Measurements from ENCODE around the gene HSD11B1.

Gene HSD11B1

DNA sequence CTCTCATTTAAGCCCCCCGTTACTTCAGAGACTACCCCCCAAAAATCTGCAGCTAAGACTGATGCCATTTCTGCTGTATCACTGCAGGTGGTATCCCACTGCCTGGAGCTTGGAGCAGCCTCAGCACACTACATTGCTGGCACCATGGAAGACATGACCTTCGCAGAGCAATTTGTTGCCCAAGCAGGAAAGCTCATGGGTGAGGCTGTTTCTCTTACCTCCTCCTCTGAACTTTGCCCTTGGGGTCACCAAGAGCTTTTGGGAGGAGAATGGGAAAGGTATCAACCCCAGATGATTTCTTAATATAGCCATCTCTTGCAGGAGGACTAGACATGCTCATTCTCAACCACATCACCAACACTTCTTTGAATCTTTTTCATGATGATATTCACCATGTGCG, 2.0 kb downstream of the HSD11B1 start:
- Mint-ChIP-seq H3K27ac (peak overlapping the region; percentile 49), H3K27me3 (peaks cover 4% of the 10 kb centered on the region), H3K4me1 (ENCODE audit: low read depth) (peaks cover 67% of the 10 kb centered on the region), H3K9me3 (no peaks in the 10 kb centered on the region), H3K4me3 (no peak overlapping the region), H3K36me3 (ENCODE audit: low read depth) (peaks cover 8% of the 10 kb centered on the region)

DNA sequence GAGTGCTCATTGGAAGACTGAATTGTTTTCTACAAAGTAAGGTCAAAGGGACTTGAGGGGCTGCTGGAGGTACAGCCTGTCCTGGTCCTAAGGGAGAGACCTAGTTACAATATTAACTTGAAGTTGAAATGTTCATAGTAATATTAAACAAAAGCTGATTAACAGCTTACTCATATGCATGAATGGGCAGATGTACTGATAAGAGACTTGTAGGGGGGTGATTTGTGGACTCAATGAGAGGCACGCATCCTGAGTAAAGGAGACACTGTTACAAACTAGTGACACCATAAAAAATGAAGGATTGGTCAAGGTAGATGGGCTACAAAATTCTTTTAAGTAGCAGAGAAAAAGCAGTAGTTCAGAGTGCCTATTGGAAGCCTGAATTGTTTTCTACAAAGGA, 2.7 kb downstream of the HSD11B1 start:
- peaks cover 8% of the 10 kb centered on the region for H3K36me3 Mint-ChIP-seq (ENCODE audit: low read depth)
- H3K4me3 Mint-ChIP-seq: no peak overlapping the region
- H3K9me3 Mint-ChIP-seq: no peaks in the 10 kb centered on the region
- peak overlapping the region; percentile 49 for H3K27ac Mint-ChIP-seq
- H3K27me3 Mint-ChIP-seq: peaks cover 4% of the 10 kb centered on the region
- peaks cover 73% of the 10 kb centered on the region for H3K4me1 Mint-ChIP-seq (ENCODE audit: low read depth)

DNA sequence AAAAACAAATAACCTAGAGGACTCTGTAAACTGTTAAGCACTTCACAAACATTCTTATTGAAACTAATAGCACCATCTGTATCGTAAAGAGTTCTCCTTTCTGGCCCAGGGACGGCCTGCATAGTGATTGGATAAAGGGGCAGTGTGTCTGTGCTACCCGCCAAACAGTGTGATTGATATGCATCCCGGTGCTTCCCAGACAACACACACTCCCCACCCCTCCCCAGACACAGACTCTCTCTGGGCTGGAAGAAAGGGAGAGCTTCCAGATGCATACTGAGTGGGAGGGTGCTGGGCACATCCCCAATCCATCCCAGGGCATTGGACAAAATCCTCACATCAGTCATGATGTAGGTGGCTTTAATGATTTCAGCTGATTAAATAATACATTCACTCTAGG, 3.7 kb downstream of the HSD11B1 start:
- peaks cover 4% of the 10 kb centered on the region for H3K27me3 Mint-ChIP-seq
- no peak overlapping the region for H3K27ac Mint-ChIP-seq
- H3K4me3 Mint-ChIP-seq: no peak overlapping the region
- no peaks in the 10 kb centered on the region for H3K9me3 Mint-ChIP-seq
- peaks cover 72% of the 10 kb centered on the region for H3K4me1 Mint-ChIP-seq (ENCODE audit: low read depth)
- peaks cover 8% of the 10 kb centered on the region for H3K36me3 Mint-ChIP-seq (ENCODE audit: low read depth)

DNA sequence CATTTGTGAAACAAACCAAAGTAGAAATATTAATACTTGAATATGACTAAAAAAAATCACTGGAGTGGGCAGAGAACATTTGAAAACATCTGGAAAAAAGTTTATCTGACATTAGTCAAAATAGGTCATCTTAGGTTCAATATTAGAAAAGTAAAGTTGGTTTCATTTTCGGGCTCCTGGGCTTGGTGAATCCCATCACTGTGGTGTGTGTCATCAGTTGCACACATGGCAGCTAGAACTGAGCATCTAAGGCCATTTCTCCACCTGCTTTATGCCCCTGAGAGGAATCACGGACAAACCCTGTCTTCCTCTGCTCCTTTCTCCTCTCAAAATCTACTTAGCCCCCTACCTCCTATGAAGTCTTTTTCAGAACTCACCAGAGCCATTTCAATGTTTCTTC, 5.4 kb downstream of the HSD11B1 start:
- H3K36me3 Mint-ChIP-seq (ENCODE audit: low read depth): peaks cover 5% of the 10 kb centered on the region
- peak overlapping the region; percentile 74 for H3K27ac Mint-ChIP-seq
- peaks cover 4% of the 10 kb centered on the region for H3K27me3 Mint-ChIP-seq
- H3K4me3 Mint-ChIP-seq: peak overlapping the region; percentile 11
- no peaks in the 10 kb centered on the region for H3K9me3 Mint-ChIP-seq
- H3K4me1 Mint-ChIP-seq (ENCODE audit: low read depth): peaks cover 63% of the 10 kb centered on the region

DNA sequence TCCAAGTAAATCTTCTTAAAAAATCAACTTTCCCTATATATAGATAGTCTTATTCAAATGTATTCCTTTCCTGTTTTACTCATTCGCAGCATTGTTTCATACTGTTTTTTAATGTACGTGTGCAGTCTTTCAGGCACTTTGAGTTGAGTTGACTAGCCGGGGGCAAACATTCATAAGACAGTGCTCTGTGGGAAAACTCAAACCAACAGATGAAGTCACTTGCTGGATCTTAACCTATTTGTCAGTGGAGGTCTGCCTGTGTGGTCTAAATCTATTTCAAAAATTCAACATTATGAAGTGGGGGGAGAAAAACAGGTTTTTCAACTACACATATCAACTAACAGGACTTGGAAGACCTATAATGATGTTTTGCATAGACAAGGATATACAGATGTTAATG, 6.2 kb downstream of the HSD11B1 start:
- Mint-ChIP-seq H3K27me3 (peaks cover 4% of the 10 kb centered on the region), H3K27ac (peak overlapping the region; percentile 17), H3K4me1 (ENCODE audit: low read depth) (peaks cover 63% of the 10 kb centered on the region), H3K36me3 (ENCODE audit: low read depth) (peaks cover 4% of the 10 kb centered on the region), H3K9me3 (no peaks in the 10 kb centered on the region), H3K4me3 (no peak overlapping the region)

DNA sequence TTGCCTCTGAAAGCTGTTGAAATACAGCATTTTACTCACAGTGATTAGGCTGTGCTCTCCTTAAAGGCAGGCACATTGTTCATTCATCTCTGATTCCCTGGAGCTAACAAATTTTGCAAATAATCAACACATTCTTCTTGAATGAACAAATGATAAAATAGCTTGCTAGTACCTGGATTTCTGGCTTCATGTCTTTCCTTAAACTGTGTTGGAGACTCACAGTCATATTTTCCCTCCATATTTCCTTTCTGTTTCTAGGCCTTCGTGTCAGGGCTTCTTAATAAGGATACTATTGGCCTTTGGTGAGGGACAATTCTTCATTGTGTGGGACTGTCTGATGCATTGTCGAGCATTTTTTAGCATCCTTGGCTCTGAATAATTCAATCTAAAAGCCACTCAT, 9.7 kb downstream of the HSD11B1 start:
- H3K27me3 Mint-ChIP-seq: no peaks in the 10 kb centered on the region
- peaks cover 3% of the 10 kb centered on the region for H3K36me3 Mint-ChIP-seq (ENCODE audit: low read depth)
- H3K9me3 Mint-ChIP-seq: peaks cover 4% of the 10 kb centered on the region
- peaks cover 67% of the 10 kb centered on the region for H3K4me1 Mint-ChIP-seq (ENCODE audit: low read depth)
- H3K4me3 Mint-ChIP-seq: peak overlapping the region; percentile 62
- peak overlapping the region; percentile 78 for H3K27ac Mint-ChIP-seq

DNA sequence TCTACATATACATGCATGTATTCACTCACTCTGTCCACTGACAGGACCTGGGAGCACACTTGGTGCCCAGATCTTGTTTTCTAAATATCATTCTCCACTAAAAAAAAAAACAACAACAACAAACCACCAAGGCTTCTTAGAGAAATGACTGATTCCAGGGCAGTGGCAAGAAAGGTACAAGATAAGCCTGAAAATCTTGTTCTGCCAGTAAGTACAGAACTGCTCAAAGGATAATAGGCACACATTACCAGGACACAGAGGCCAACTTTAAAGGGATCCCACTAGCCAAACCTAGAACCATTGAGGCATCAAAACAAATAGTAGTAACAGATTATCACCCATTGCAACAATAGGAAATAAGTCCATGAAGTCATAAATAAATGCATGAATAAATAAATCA, 10.7 kb downstream of the HSD11B1 start:
- Mint-ChIP-seq H3K4me3 (peak overlapping the region; percentile 67), H3K27ac (peak overlapping the region; percentile 74), H3K9me3 (peaks cover 6% of the 10 kb centered on the region), H3K36me3 (ENCODE audit: low read depth) (peaks cover 4% of the 10 kb centered on the region), H3K27me3 (no peaks in the 10 kb centered on the region), H3K4me1 (ENCODE audit: low read depth) (peaks cover 57% of the 10 kb centered on the region)

DNA sequence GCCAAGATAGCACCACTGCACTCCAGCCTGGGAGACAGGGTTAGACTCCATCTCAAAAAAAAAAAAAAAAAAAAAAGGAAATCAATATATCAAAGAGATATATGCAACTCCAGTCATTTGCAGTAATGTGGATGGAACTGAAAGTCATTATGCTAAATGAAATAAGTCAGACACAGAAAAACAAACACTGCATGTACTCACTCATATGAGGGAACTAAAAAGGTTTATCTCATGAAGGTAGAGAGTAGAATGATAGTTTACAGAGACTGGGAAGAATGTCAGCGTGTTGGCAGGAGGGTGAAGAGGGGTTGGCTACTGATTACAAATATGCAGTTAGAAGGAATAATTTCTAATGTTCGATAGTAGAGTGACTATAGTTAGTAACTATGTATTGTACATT, 13.2 kb downstream of the HSD11B1 start:
- H3K27me3 Mint-ChIP-seq: no peaks in the 10 kb centered on the region
- peaks cover 6% of the 10 kb centered on the region for H3K9me3 Mint-ChIP-seq
- H3K4me3 Mint-ChIP-seq: no peak overlapping the region
- H3K27ac Mint-ChIP-seq: peak overlapping the region; percentile 81
- H3K4me1 Mint-ChIP-seq (ENCODE audit: low read depth): peaks cover 60% of the 10 kb centered on the region
- H3K36me3 Mint-ChIP-seq (ENCODE audit: low read depth): peaks cover 8% of the 10 kb centered on the region

DNA sequence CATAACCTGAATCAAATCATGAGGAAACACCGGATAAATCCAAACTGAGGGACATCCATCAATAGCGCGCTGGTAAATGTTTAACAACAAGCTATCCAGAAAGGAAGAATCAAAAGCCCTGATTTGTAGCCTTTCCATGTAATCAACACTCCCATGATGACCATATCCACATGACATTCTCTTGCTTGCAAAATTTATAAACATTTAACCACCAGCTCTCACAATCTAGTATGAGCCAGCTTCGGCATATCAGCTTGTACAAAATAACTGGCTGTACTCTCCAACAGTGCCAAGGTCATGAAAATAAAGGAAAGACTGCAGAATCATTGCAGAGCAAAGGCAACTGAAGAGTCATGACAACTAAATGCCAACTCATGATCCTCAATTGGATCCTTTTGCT, 15.7 kb downstream of the HSD11B1 start:
- Mint-ChIP-seq H3K27ac (no peak overlapping the region), H3K9me3 (peaks cover 6% of the 10 kb centered on the region), H3K36me3 (ENCODE audit: low read depth) (peaks cover 8% of the 10 kb centered on the region), H3K4me1 (ENCODE audit: low read depth) (peaks cover 76% of the 10 kb centered on the region), H3K4me3 (no peak overlapping the region), H3K27me3 (no peaks in the 10 kb centered on the region)

DNA sequence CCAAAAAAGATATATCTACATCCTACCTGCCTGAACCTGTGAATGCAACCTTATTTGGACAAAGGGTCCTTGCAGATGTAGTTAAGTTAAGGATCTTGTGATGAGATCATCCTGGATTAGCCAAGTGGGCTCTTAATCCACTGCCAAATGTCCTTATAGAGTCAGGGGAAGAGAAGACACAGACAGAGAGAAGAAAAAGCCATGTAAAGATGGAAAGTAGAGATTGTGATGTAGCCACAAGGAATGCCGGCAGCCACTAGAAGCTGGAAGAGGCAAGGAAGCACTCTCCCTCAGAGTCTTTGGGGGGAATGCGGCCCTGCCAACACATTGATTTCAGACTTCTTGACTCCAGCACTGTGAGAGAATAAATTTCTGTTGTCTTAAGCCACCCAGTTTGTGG, 16.2 kb downstream of the HSD11B1 start:
- peaks cover 76% of the 10 kb centered on the region for H3K4me1 Mint-ChIP-seq (ENCODE audit: low read depth)
- H3K27ac Mint-ChIP-seq: no peak overlapping the region
- H3K9me3 Mint-ChIP-seq: peaks cover 6% of the 10 kb centered on the region
- no peaks in the 10 kb centered on the region for H3K27me3 Mint-ChIP-seq
- H3K4me3 Mint-ChIP-seq: no peak overlapping the region
- peaks cover 8% of the 10 kb centered on the region for H3K36me3 Mint-ChIP-seq (ENCODE audit: low read depth)

DNA sequence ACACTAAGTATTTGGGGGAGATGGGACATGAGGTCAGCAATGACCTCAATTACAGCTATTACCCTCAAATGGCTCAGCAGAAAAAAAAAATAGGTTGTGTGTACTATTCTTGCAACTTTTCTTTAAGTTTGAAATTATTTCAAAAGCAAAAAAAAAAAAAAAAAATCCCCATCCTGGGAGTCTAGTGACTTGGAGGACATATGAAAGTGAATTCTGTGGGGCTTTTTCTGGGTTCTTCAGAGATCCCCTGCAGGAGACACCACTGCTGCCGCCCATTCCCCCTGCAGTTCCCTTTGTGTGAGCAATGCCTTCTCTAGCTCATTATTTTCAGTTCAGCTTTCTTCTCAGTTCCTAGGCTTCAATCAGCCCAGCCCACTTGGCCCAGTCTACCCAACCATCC, 16.7 kb downstream of the HSD11B1 start:
- Mint-ChIP-seq H3K9me3 (peaks cover 6% of the 10 kb centered on the region), H3K27ac (peak overlapping the region; percentile 9), H3K4me1 (ENCODE audit: low read depth) (peaks cover 73% of the 10 kb centered on the region), H3K27me3 (no peaks in the 10 kb centered on the region), H3K4me3 (no peak overlapping the region), H3K36me3 (ENCODE audit: low read depth) (peaks cover 8% of the 10 kb centered on the region)

DNA sequence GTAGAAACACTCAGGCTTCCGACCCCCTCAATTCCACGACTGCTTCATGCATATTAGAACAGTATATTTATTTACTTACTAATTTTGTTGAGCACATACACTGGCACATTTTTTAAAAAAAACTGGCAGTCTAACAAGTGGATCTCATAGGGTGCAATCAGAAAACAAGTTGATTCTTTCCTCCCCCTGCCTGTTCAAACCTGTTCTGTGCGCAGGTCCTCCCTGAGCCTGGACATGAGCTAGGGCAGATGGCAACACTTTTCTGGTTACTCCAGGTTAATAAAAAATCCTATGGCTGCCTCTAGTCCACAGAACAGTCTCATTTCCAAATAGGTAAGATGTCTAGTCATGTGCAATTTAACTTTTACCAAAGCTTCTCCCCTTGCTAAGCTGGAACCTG, 18.6 kb downstream of the HSD11B1 start:
- Mint-ChIP-seq H3K36me3 (ENCODE audit: low read depth) (peaks cover 8% of the 10 kb centered on the region), H3K4me3 (no peak overlapping the region), H3K27me3 (no peaks in the 10 kb centered on the region), H3K27ac (peak overlapping the region; percentile 99), H3K9me3 (peaks cover 6% of the 10 kb centered on the region), H3K4me1 (ENCODE audit: low read depth) (peaks cover 71% of the 10 kb centered on the region)

DNA sequence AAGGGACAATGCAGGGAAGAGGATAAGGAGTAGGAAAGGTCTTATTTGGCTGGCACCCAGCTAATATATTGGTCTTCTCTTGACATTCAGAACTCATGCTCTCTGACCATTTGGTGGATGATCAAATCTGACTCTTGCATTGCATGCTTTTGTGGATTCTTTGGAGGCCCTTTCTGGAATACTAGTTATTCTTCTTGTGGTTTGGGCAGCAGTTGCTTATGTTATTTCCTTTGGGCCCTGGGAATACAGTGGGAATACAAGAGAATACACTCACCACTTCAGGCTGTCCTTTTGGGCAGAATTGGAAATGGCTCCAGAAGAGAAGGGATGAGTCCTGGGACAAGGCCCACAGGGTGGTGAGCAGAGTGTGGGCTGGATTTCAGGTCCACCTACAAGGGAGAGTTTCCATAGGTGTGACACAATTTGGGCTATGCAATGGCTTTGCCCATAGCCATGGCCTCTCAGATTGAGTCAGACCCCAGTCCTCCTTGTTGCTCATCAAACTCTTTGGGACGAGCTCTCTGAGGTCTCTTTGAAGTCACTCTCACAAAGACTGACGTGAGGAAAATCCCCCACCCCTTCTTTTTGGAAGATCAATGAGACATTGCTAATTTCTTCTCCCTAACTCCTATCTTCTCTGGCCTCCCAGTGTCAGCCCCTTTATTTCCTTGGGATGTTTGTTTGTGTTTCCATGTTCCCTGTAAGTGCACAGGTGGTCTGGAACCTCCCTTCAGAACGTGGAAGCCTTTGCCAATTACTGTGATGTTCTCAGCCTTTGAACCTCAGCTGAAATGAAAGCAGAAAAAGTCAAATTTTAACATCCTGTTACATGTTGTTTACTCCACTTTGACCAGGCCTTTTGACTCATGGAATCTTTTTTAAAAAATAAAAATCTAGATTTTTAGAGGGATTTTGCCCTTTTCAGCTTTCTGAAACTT, 19.4 kb downstream of the HSD11B1 start:
- H3K36me3 Mint-ChIP-seq (ENCODE audit: low read depth): peaks cover 8% of the 10 kb centered on the region
- peak overlapping the region; percentile 56 for H3K4me3 Mint-ChIP-seq
- H3K27me3 Mint-ChIP-seq: no peaks in the 10 kb centered on the region
- peaks cover 6% of the 10 kb centered on the region for H3K9me3 Mint-ChIP-seq
- peak overlapping the region; percentile 99 for H3K27ac Mint-ChIP-seq
- peaks cover 70% of the 10 kb centered on the region for H3K4me1 Mint-ChIP-seq (ENCODE audit: low read depth)

DNA sequence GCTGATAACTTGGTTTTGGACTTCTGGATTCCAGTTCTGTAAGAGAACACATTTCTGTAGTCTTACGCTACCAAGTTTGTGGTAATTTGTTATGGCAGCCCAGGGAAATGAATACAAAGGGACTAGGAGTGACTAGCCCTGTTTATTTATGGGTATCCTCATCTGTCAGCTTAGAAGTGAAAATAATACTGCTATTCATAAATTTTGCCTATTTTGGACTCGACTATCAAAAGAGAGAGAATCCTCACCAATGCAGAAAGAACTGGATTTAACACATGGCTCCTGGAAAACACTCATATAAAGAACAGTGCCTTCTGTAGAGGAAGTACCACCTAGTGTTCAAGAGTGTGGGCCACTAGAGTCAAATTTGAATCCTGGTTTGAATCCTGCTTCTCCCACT, 22.6 kb downstream of the HSD11B1 start:
- Mint-ChIP-seq H3K9me3 (peaks cover 6% of the 10 kb centered on the region), H3K27ac (peak overlapping the region; percentile 82), H3K4me3 (no peak overlapping the region), H3K4me1 (ENCODE audit: low read depth) (peaks cover 53% of the 10 kb centered on the region), H3K27me3 (no peaks in the 10 kb centered on the region), H3K36me3 (ENCODE audit: low read depth) (peaks cover 2% of the 10 kb centered on the region)

DNA sequence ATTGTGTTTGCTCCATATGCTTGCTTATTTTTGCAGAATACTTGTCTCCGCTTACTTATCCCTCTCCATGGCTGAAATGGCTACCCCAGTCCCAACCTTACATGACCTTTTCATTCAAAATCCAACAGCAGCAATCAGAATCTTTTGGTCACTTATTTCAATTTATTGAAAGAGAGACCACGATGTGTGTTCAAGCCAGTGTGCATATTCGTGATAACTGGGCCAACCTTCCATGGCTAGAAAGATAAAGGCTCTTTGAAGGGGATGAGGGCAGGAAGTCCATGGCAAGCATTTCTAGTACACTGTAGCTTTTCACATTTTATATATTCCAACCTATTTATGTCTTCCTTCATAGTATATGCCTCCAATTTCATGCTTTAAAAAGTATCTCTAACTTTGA, 23.1 kb downstream of the HSD11B1 start:
- Mint-ChIP-seq H3K36me3 (ENCODE audit: low read depth) (no peaks in the 10 kb centered on the region), H3K4me1 (ENCODE audit: low read depth) (peaks cover 51% of the 10 kb centered on the region), H3K27ac (no peak overlapping the region), H3K27me3 (no peaks in the 10 kb centered on the region), H3K4me3 (no peak overlapping the region), H3K9me3 (peaks cover 6% of the 10 kb centered on the region)

DNA sequence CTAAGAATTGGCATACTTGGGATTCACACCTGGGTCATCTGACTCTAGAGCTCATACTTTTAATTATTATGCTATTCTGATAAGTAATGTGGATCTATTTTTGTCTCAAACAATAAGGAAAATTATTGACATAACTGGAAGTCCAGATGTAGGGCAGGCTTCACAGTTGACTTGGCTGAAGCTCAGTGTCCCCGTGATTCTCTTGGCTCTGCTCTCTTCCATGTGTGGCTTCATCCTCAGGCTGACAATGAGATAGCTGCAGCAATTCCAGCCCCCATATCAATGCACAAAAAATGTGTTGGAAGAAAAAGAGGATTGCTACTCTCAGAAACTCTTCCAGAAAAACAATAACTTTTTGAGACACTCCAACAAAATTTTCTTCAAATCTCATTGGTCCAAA, 23.8 kb downstream of the HSD11B1 start:
- Mint-ChIP-seq H3K4me3 (no peak overlapping the region), H3K4me1 (ENCODE audit: low read depth) (peaks cover 51% of the 10 kb centered on the region), H3K27me3 (no peaks in the 10 kb centered on the region), H3K36me3 (ENCODE audit: low read depth) (no peaks in the 10 kb centered on the region), H3K27ac (no peak overlapping the region), H3K9me3 (peaks cover 6% of the 10 kb centered on the region)

Data from stimulated activated naive CD8-positive, alpha-beta T cell treated with anti-CD3 and anti-CD28 coated beads, Interleukin-15, Interleukin-2, amounts not matched to agents 100 ng/mL and 50 ng/mL, for 24 hours (primary cell).